Gastrocnemius medialis (tissue), 4 donors: Measurements from ENCODE around the gene AMIGO3.
A peak's percentile ranks its signal among the peaks of the same experiment; 100 is the strongest.

Experiments used
- CTCF ChIP-seq, 5 experiments: fragments of 450-650 bp in 3 of 5; fragments of 200-600 bp in 2 of 5; sonication (generic) in 2 of 5; IDR thresholded peaks in 4 of 5; conservative IDR thresholded peaks in 1 of 5; 1 replicate in 4 of 5; 2 replicates in 1 of 5; pipeline ENCODE4 v1.5.1; 2016 to 2019; ENCODE audit warnings: antibody characterized with exemption in 5 of 5, mild to moderate bottlenecking in 3 of 5, moderate library complexity in 3 of 5
- POLR2A ChIP-seq, 2 donors: fragments of 450-650 bp; IDR thresholded peaks; one replicate each; pipeline ENCODE4 v1.6.1; 2017; ENCODE audit warnings: antibody characterized with exemption in 2 of 2, mild to moderate bottlenecking in 2 of 2, moderate library complexity in 2 of 2

GRCh38 chr3:49703443-49703927 is 16.0 kb downstream of the AMIGO3 start:
- peak; percentile 75 to 84 (median 80) for TF ChIP-seq CTCF (IDR thresholded peaks at IDR 0.05 in 4 of 5, conservative IDR thresholded peaks at IDR 0.05 in 1 of 5)
- no peak for TF ChIP-seq POLR2A (IDR thresholded peaks at IDR 0.05)
